H9 (cell line): Measurements from ENCODE around the gene PTPN7. TPM values are rescaled to one million over a fixed set of nuclear protein-coding genes. Genes with fewer than 3 reads are reported as not detected.

ENCODE experiments used
- DNase-seq: peaks from one replicate; pipeline ENCODE4 v3.0.0-alpha.2; 2017
- H2AFZ ChIP-seq: one replicate; pipeline ENCODE4 v1.6.1; 2013; ENCODE audit warnings: mild to moderate bottlenecking, low read length, control low read depth, moderate library complexity
- H2AK5ac ChIP-seq: 2 replicates; pipeline ENCODE4 v1.6.1; 2013; ENCODE audit warnings: low read length, control low read depth, mixed read lengths; ENCODE audit not compliant: insufficient read length
- H2BK120ac ChIP-seq: one replicate; pipeline ENCODE4 v1.6.1; 2013; ENCODE audit warnings: low read depth, mild to moderate bottlenecking, low read length, control low read depth, inconsistent platforms; ENCODE audit not compliant: poor library complexity, severe bottlenecking
- H2BK12ac ChIP-seq: 2 replicates; pipeline ENCODE4 v1.6.1; 2013; ENCODE audit warnings: low read length, control low read depth, mixed read lengths, low read depth; ENCODE audit not compliant: insufficient read length
- H2BK15ac ChIP-seq: 2 replicates; pipeline ENCODE4 v1.6.1; 2013; ENCODE audit warnings: low read depth, low read length, control low read depth
- H2BK20ac ChIP-seq: one replicate; pipeline ENCODE4 v1.6.1; 2013; ENCODE audit warnings: low read depth, mild to moderate bottlenecking, low read length, control low read depth, inconsistent platforms; ENCODE audit not compliant: poor library complexity, severe bottlenecking
- H2BK5ac ChIP-seq: 2 replicates; pipeline ENCODE4 v1.6.1; 2013; ENCODE audit warnings: low read length, control low read depth, mixed read lengths; ENCODE audit not compliant: insufficient read length
- H3K14ac ChIP-seq: 2 replicates; pipeline ENCODE4 v1.6.1; 2013; ENCODE audit warnings: low read length, control low read depth; ENCODE audit not compliant: insufficient read depth
- H3K18ac ChIP-seq: 2 replicates; pipeline ENCODE4 v1.6.1; 2013; ENCODE audit warnings: low read depth, mild to moderate bottlenecking, mixed read lengths, low read length, control low read depth; ENCODE audit not compliant: insufficient read length
- H3K23ac ChIP-seq: 2 replicates; pipeline ENCODE4 v1.6.1; 2013; ENCODE audit warnings: low read length, control low read depth, mixed read lengths, low read depth; ENCODE audit not compliant: insufficient read length
- H3K23me2 ChIP-seq: 2 replicates; pipeline ENCODE4 v1.6.1; 2013; ENCODE audit warnings: low read depth, mild to moderate bottlenecking, mixed read lengths, low read length, control low read depth; ENCODE audit not compliant: insufficient read length, poor library complexity, severe bottlenecking
- H3K27ac ChIP-seq: 2 replicates; pipeline ENCODE4 v1.5.1; 2013; ENCODE audit warnings: low read length, control low read depth, mixed read lengths, low read depth; ENCODE audit not compliant: insufficient read length
- H3K27me3 ChIP-seq: 2 replicates; pipeline ENCODE4 v1.6.1; 2013; ENCODE audit warnings: low read length, control low read depth, inconsistent platforms; ENCODE audit not compliant: insufficient read depth
- H3K4ac ChIP-seq: 2 replicates; pipeline ENCODE4 v1.6.1; 2013; ENCODE audit warnings: low read depth, mild to moderate bottlenecking, control low read depth, inconsistent platforms, low read length, moderate library complexity
- H3K4me1 ChIP-seq: 2 replicates; pipeline ENCODE4 v1.6.1; 2013; ENCODE audit warnings: low read length, control low read depth, inconsistent platforms; ENCODE audit not compliant: insufficient read depth
- H3K4me2 ChIP-seq: 2 replicates; pipeline ENCODE4 v1.6.1; 2013; ENCODE audit warnings: low read length, control low read depth, mixed read lengths; ENCODE audit not compliant: insufficient read length, insufficient read depth
- H3K56ac ChIP-seq: 2 replicates; pipeline ENCODE4 v1.6.1; 2013; ENCODE audit warnings: low read depth, mild to moderate bottlenecking, mixed read lengths, low read length, control low read depth; ENCODE audit not compliant: insufficient read length
- H3K79me1 ChIP-seq: 2 replicates; pipeline ENCODE4 v1.6.1; 2013; ENCODE audit warnings: low read depth, mild to moderate bottlenecking, moderate library complexity, low read length, control low read depth, inconsistent platforms; ENCODE audit not compliant: insufficient read depth, poor library complexity, severe bottlenecking
- H3K79me2 ChIP-seq: 2 replicates; pipeline ENCODE4 v1.6.1; 2013; ENCODE audit warnings: low read length, control low read depth, inconsistent platforms; ENCODE audit not compliant: insufficient read depth
- H3K9ac ChIP-seq: 2 replicates; pipeline ENCODE4 v1.6.1; 2013; ENCODE audit warnings: low read length, control low read depth, mixed read lengths; ENCODE audit not compliant: insufficient read length; ENCODE audit errors: extremely low read depth
- H3K9me3 ChIP-seq: one replicate; pipeline ENCODE4 v1.6.1; 2013; ENCODE audit warnings: low read depth, low read length, inconsistent platforms; ENCODE audit not compliant: control insufficient read depth
- H3T11ph ChIP-seq: one replicate; pipeline ENCODE4 v1.6.1; 2013; ENCODE audit warnings: mild to moderate bottlenecking, low read length, control low read depth, inconsistent platforms
- H4K20me1 ChIP-seq: one replicate; pipeline ENCODE4 v1.6.1; 2013; ENCODE audit not compliant: control insufficient read depth, insufficient read length, insufficient read depth
- H4K5ac ChIP-seq: 2 replicates; pipeline ENCODE4 v1.6.1; 2013; ENCODE audit warnings: low read depth, mild to moderate bottlenecking, mixed read lengths, low read length, control low read depth; ENCODE audit not compliant: insufficient read length
- H4K8ac ChIP-seq: replicated peaks from 2 replicates; pipeline ENCODE4 v1.6.1; 2013; ENCODE audit warnings: low read length, control low read depth, mixed read lengths, low read depth; ENCODE audit not compliant: insufficient read length
- H4K91ac ChIP-seq: 2 replicates; pipeline ENCODE4 v1.6.1; 2013; ENCODE audit warnings: low read depth, mild to moderate bottlenecking, moderate library complexity, mixed read lengths, low read length, control low read depth; ENCODE audit not compliant: insufficient read length
- H3K27ac Mint-ChIP-seq, 3 experiments: 2 replicates in 2 of 3; 3 replicates in 1 of 3; pipeline ENCODE4 v1.8.0; 2020 to 2021; ENCODE audit warnings: mixed read lengths in 3 of 3, mild to moderate bottlenecking in 1 of 3, moderate library complexity in 1 of 3
- H3K27me3 Mint-ChIP-seq: 2 replicates; pipeline ENCODE4 v1.8.0; 2021; ENCODE audit warnings: low read depth, mild to moderate bottlenecking, moderate library complexity, mixed read lengths
- H3K36me3 Mint-ChIP-seq, 3 experiments: 2 replicates in 2 of 3; 3 replicates in 1 of 3; pipeline ENCODE4 v1.8.0; 2020 to 2021; ENCODE audit warnings: low read depth in 3 of 3, mixed read lengths in 3 of 3; ENCODE audit not compliant: insufficient read depth in 1 of 3
- H3K4me1 Mint-ChIP-seq, 2 experiments: 2 replicates each; pipeline ENCODE4 v1.8.0; 2020; ENCODE audit warnings: mixed read lengths in 2 of 2
- H3K4me3 Mint-ChIP-seq, 2 experiments: 2 replicates in 1 of 2; 3 replicates in 1 of 2; pipeline ENCODE4 v1.8.0; 2020 to 2021; ENCODE audit warnings: mild to moderate bottlenecking in 2 of 2, mixed read lengths in 2 of 2, moderate library complexity in 1 of 2
- H3K9me3 Mint-ChIP-seq, 2 experiments: 2 replicates in 1 of 2; 3 replicates in 1 of 2; pipeline ENCODE4 v1.8.0; 2020; ENCODE audit warnings: mild to moderate bottlenecking in 2 of 2, mixed read lengths in 2 of 2, moderate library complexity in 1 of 2
- WGBS: extraction: QIAGEN DNeasy Blood & Tissue Kit; methylation state at CpG from one replicate; pipeline ENCODE4 v1.1.7; 2013; ENCODE audit warnings: missing lambda C conversion rate, low lambda C conversion rate, mixed read lengths; ENCODE audit not compliant: insufficient read length; ENCODE audit errors: extremely low coverage; 5-methylcytosine and 5-hydroxymethylcytosine counted together
- total RNA-seq: library from RNA; stranded (reverse); gene quantifications from 2 replicates; pipeline ENCODE4 v1.2.1, GENCODE V29; 2021
- TF ChIP-seq, protein P1 (sequence below): fragments of 200-600 bp; sonication (generic); conservative IDR thresholded peaks from 3 replicates; pipeline ENCODE4 v1.8.0; 2021; ENCODE audit warnings: antibody characterized with exemption, mild to moderate bottlenecking

PTPN7 gene
- total RNA-seq, 1 experiment from 2014 or later = 0.72 TPM

DNA sequence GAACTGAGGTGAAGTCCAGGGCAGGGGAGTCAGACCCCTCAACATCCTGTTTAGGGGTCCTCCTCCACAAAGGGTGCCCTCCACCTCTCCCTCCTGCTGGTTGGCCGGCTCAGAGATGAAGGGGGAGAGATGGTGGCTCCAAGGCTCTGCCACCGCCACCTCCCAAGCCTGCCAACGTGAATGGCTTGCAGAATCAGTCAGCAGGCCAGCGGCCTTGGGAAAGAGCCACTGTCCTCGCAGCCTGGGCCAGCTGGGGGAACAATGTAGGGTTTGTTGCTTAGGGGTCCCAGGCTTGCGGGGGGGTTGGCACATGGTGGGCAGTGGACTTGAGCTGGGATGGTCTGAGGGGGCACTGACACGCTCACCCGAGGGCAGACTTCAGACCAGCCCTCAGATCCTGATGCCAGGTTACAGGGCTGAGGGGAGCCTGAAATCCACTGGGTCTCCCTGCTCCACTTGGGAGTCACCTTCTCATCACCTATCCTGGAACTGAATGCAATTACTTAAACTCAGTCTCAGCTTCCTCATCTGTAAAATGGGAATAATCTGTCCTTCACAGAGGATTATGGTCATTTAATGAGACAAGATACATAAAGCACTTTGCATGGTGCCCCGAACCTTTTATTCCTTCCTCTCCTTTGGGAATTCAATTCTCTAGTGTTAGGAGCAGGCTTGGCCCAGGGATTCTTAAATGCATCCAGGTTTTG, 29.4 kb downstream of the PTPN7 start:
- Histone ChIP-seq H2BK5ac (no peak overlapping the region), H4K20me1 (no peaks in the 10 kb centered on the region), H3K18ac (no peak overlapping the region), H3K79me1 (no peaks in the 10 kb centered on the region), H2BK120ac (no peak overlapping the region), H3K4ac (no peak overlapping the region), H3K14ac (no peak overlapping the region; the same call in 1 of the 2 replicates), H2BK20ac (no peak overlapping the region), H3K9me3 (no peaks in the 10 kb centered on the region), H3K56ac (no peak overlapping the region), H3K9ac (no peak overlapping the region), H3K79me2 (no peaks in the 10 kb centered on the region), H3K27me3 (no peaks in the 10 kb centered on the region), H3K4me2 (no peak overlapping the region), H3K23me2 (no peaks in the 10 kb centered on the region), H2BK12ac (no peak overlapping the region), H3T11ph (no peak overlapping the region), H3K4me1 (0 out of 2 replicates have a peak, but pooled peaks cover 2% of the 10 kb centered on the region), H4K5ac (no peak overlapping the region), H2AFZ (no peak overlapping the region), H3K23ac (no peak overlapping the region), H3K27ac (no peak overlapping the region), H4K91ac (no peak overlapping the region), H4K8ac (no peak overlapping the region), H2BK15ac (no peak overlapping the region), H2AK5ac (no peak overlapping the region)
- no peak for DNase-seq
- Mint-ChIP-seq H3K9me3 (no peaks in the 10 kb centered on the region), H3K27me3 (peaks cover 4% of the 10 kb centered on the region; the same call in 1 of the 2 replicates), H3K27ac (no peak overlapping the region), H3K4me3 (no peak overlapping the region), H3K36me3 (peaks cover 7 to 27% (median 27%) of the 10 kb centered on the region in 3 experiments; a peak in 6 of 7 replicates), H3K4me1 (peaks cover 6 to 18% of the 10 kb centered on the region in 2 experiments)
- TF ChIP-seq, protein P1, sequence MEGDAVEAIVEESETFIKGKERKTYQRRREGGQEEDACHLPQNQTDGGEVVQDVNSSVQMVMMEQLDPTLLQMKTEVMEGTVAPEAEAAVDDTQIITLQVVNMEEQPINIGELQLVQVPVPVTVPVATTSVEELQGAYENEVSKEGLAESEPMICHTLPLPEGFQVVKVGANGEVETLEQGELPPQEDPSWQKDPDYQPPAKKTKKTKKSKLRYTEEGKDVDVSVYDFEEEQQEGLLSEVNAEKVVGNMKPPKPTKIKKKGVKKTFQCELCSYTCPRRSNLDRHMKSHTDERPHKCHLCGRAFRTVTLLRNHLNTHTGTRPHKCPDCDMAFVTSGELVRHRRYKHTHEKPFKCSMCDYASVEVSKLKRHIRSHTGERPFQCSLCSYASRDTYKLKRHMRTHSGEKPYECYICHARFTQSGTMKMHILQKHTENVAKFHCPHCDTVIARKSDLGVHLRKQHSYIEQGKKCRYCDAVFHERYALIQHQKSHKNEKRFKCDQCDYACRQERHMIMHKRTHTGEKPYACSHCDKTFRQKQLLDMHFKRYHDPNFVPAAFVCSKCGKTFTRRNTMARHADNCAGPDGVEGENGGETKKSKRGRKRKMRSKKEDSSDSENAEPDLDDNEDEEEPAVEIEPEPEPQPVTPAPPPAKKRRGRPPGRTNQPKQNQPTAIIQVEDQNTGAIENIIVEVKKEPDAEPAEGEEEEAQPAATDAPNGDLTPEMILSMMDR = no peak
- no CpG with 5 or more reads among the region's 9 CpGs for WGBS
